Liver (tissue), 9 donors: ENCODE data around the gene ABCC1. TPM values are rescaled to one million over a fixed set of nuclear protein-coding genes. Genes with fewer than 3 reads are reported as not detected.

Source experiments
- DNase-seq: peaks from one replicate; pipeline ENCODE4 v3.0.0-alpha.2; 2017; ENCODE audit warnings: low spot score
- H3K27ac ChIP-seq, 2 donors: one replicate each; pipeline ENCODE4 v1.7.0; 2013; ENCODE audit warnings: inconsistent platforms in 2 of 2, low read length in 2 of 2, control low read depth in 1 of 2, low read depth in 1 of 2, mild to moderate bottlenecking in 1 of 2
- H3K27me3 ChIP-seq, 4 donors: one replicate each; pipeline versions ENCODE4 v1.6.1 to v1.7.0; 2013; ENCODE audit warnings: low read length in 3 of 4, inconsistent platforms in 1 of 4, mild to moderate bottlenecking in 1 of 4, moderate library complexity in 1 of 4; ENCODE audit not compliant: control insufficient read depth in 4 of 4, insufficient read depth in 4 of 4
- H3K36me3 ChIP-seq, 4 donors: one replicate each; pipeline versions ENCODE4 v1.6.1 to v1.7.0; 2013; ENCODE audit warnings: low read length in 3 of 4, mild to moderate bottlenecking in 3 of 4, low read depth in 1 of 4, moderate library complexity in 1 of 4; ENCODE audit not compliant: control insufficient read depth in 4 of 4, insufficient read depth in 3 of 4
- H3K4me1 ChIP-seq, 4 donors: one replicate each; pipeline versions ENCODE4 v1.6.1 to v1.7.0; 2013; ENCODE audit warnings: low read length in 3 of 4, mild to moderate bottlenecking in 3 of 4, moderate library complexity in 1 of 4; ENCODE audit not compliant: control insufficient read depth in 4 of 4, insufficient read depth in 4 of 4
- H3K4me3 ChIP-seq, 3 donors: one replicate each; pipeline versions ENCODE4 v1.6.1 to v1.7.0; 2013; ENCODE audit warnings: low read length in 3 of 3, control low read depth in 1 of 3, low read depth in 1 of 3, mild to moderate bottlenecking in 1 of 3
- H3K9ac ChIP-seq, 2 donors: one replicate each; pipeline ENCODE4 v1.7.0; 2013; ENCODE audit warnings: low read length in 2 of 2, mild to moderate bottlenecking in 2 of 2, moderate library complexity in 2 of 2, control low read depth in 1 of 2, low read depth in 1 of 2
- H3K9me3 ChIP-seq, 4 donors: one replicate each; pipeline versions ENCODE4 v1.6.1 to v1.7.0; 2013; ENCODE audit warnings: low read length in 3 of 4; ENCODE audit not compliant: control insufficient read depth in 4 of 4
- ATF3 ChIP-seq: IDR thresholded peaks from 2 replicates; pipeline ENCODE4 v1.6.1; 2016; ENCODE audit warnings: antibody characterized with exemption
- CTCF ChIP-seq: fragments of 150-350 bp; IDR thresholded peaks from 2 replicates; pipeline ENCODE4 v1.5.1; 2017; ENCODE audit warnings: improper control_type of control experiment, low read depth, low read length; ENCODE audit not compliant: missing input control
- EGR1 ChIP-seq, 2 donors: IDR thresholded peaks; 2 replicates each; pipeline ENCODE4 v1.6.1; 2016 to 2018; ENCODE audit warnings: antibody characterized with exemption in 2 of 2, low read depth in 2 of 2
- FOXA1 ChIP-seq: IDR thresholded peaks from 2 replicates; pipeline ENCODE4 v1.6.1; 2016; ENCODE audit warnings: antibody characterized with exemption
- FOXA2 ChIP-seq: IDR thresholded peaks from 2 replicates; pipeline ENCODE4 v1.6.1; 2016; ENCODE audit warnings: antibody characterized with exemption
- GABPA ChIP-seq, 2 donors: IDR thresholded peaks in 1 of 2; conservative IDR thresholded peaks in 1 of 2; 2 replicates each; pipeline ENCODE4 v1.6.1; 2016; ENCODE audit warnings: antibody characterized with exemption in 2 of 2, mild to moderate bottlenecking in 1 of 2, moderate library complexity in 1 of 2
- HNF4A ChIP-seq, 2 donors: conservative IDR thresholded peaks; 2 replicates each; pipeline ENCODE4 v1.6.1; 2016; ENCODE audit warnings: antibody characterized with exemption in 2 of 2, mild to moderate bottlenecking in 2 of 2
- HNF4G ChIP-seq: IDR thresholded peaks from 2 replicates; pipeline ENCODE4 v1.6.1; 2016; ENCODE audit warnings: antibody characterized with exemption
- JUND ChIP-seq, 2 donors: IDR thresholded peaks; 2 replicates each; pipeline ENCODE4 v1.6.1; 2016; ENCODE audit warnings: antibody characterized with exemption in 2 of 2
- MAX ChIP-seq: IDR thresholded peaks from 2 replicates; pipeline ENCODE4 v1.6.1; 2016; ENCODE audit warnings: antibody characterized with exemption
- NR2F2 ChIP-seq: IDR thresholded peaks from 2 replicates; pipeline ENCODE4 v1.6.1; 2016; ENCODE audit warnings: antibody characterized with exemption
- RAD21 ChIP-seq, 2 donors: IDR thresholded peaks; 2 replicates each; pipeline ENCODE4 v1.6.1; 2016; ENCODE audit warnings: antibody characterized with exemption in 2 of 2, mild to moderate bottlenecking in 2 of 2
- RXRA ChIP-seq, 2 donors: IDR thresholded peaks; 2 replicates each; pipeline ENCODE4 v1.6.1; 2017 to 2018; ENCODE audit warnings: antibody characterized with exemption in 2 of 2, mild to moderate bottlenecking in 1 of 2
- SP1 ChIP-seq: IDR thresholded peaks from 2 replicates; pipeline ENCODE4 v1.6.1; 2018; ENCODE audit warnings: antibody characterized with exemption, mild to moderate bottlenecking
- TAF1 ChIP-seq: conservative IDR thresholded peaks from 2 replicates; pipeline ENCODE4 v1.6.1; 2016; ENCODE audit warnings: antibody characterized with exemption, mild to moderate bottlenecking
- YY1 ChIP-seq: IDR thresholded peaks from 2 replicates; pipeline ENCODE4 v1.6.1; 2016; ENCODE audit warnings: antibody characterized with exemption, mild to moderate bottlenecking
- WGBS: extraction: QIAGEN DNeasy Blood & Tissue Kit; methylation state at CpG from one replicate; pipeline ENCODE4 v1.1.7; 2013; 5-methylcytosine and 5-hydroxymethylcytosine counted together
- polyA plus RNA-seq, 2 donors: library from polyadenylated mRNA; stranded (reverse) in 1 of 2; unstranded in 1 of 2; fragments of 200-250 nt in 1 of 2; fragments of >200 nt in 1 of 2; fragmentation: Nextera tagmentation in 1 of 2; extraction: Ambion mirVana in 1 of 2; gene quantifications; one replicate each; pipeline versions ENCODE4 v1.2.1 to v1.2.3, GENCODE V29; 2013 to 2015
- total RNA-seq, 2 donors: library from RNA; depleted of rRNA; stranded (reverse); fragments of >200 nt; gene quantifications; one replicate each; pipeline ENCODE4 v1.2.3, GENCODE V29; 2014
- TF ChIP-seq, protein P1 (sequence below): IDR thresholded peaks from 2 replicates; pipeline ENCODE4 v1.6.1; 2016; ENCODE audit warnings: antibody characterized with exemption, mild to moderate bottlenecking
- donor health status: healthy.
- donor health status: healthy.
- donor health status: healthy.
- donor health status: healthy.
- donor health status: healthy.

The ABCC1 gene
- 1 to 10 TPM; 6.9 to 7.7 TPM for total RNA-seq
- 1 to 10 TPM in 1 of 2 donors, under 1 TPM in 1; 0.85 to 1.6 TPM for polyA plus RNA-seq

- H3K9me3 ChIP-seq: no peaks in the 10 kb centered on the region
- peak within 1 kb of the TSS; percentile 38 to 65 for H3K27ac ChIP-seq
- peak within 1 kb of the TSS; percentile 10 to 71 (median 37) for H3K4me3 ChIP-seq
- no peaks in the 10 kb centered on the region for H3K36me3 ChIP-seq
- no peak for TF ChIP-seq FOXA2
- no peak for TF ChIP-seq GABPA (IDR thresholded peaks at IDR 0.05 in 1 of 2, conservative IDR thresholded peaks at IDR 0.05 in 1 of 2)
- no peak for TF ChIP-seq RAD21 (IDR thresholded peaks at IDR 0.05)
- no peak for TF ChIP-seq HNF4A (conservative IDR thresholded peaks at IDR 0.05)
- TF ChIP-seq NR2F2: no peak
- TF ChIP-seq TAF1: no peak
- no peak for TF ChIP-seq CTCF
- no peak for TF ChIP-seq JUND (IDR thresholded peaks at IDR 0.05)
- TF ChIP-seq SP1: no peak
- TF ChIP-seq YY1: no peak
- no peak for TF ChIP-seq FOXA1
- TF ChIP-seq, protein P1, sequence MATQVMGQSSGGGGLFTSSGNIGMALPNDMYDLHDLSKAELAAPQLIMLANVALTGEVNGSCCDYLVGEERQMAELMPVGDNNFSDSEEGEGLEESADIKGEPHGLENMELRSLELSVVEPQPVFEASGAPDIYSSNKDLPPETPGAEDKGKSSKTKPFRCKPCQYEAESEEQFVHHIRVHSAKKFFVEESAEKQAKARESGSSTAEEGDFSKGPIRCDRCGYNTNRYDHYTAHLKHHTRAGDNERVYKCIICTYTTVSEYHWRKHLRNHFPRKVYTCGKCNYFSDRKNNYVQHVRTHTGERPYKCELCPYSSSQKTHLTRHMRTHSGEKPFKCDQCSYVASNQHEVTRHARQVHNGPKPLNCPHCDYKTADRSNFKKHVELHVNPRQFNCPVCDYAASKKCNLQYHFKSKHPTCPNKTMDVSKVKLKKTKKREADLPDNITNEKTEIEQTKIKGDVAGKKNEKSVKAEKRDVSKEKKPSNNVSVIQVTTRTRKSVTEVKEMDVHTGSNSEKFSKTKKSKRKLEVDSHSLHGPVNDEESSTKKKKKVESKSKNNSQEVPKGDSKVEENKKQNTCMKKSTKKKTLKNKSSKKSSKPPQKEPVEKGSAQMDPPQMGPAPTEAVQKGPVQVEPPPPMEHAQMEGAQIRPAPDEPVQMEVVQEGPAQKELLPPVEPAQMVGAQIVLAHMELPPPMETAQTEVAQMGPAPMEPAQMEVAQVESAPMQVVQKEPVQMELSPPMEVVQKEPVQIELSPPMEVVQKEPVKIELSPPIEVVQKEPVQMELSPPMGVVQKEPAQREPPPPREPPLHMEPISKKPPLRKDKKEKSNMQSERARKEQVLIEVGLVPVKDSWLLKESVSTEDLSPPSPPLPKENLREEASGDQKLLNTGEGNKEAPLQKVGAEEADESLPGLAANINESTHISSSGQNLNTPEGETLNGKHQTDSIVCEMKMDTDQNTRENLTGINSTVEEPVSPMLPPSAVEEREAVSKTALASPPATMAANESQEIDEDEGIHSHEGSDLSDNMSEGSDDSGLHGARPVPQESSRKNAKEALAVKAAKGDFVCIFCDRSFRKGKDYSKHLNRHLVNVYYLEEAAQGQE: no peak
- TF ChIP-seq ATF3: no peak
- DNase-seq: peak; percentile 48
- 3% methylated on average over 105 of the region's 112 CpGs for WGBS
- peaks cover 0 to 4% (median 2%) of the 10 kb centered on the region in 4 donors for H3K4me1 ChIP-seq
- peaks cover 0 to 7% (median 2%) of the 10 kb centered on the region in 4 donors for H3K27me3 ChIP-seq
- peak within 1 kb of the TSS; percentile 5 to 21 for H3K9ac ChIP-seq
Observed at GRCh38 chr16:15949210-15950160, at the start of gene ABCC1. Gene ABCC1, plus strand, starts transcription at chr16:15949616. Its CDS starts 136 bp downstream, at chr16:15949752.

DNA sequence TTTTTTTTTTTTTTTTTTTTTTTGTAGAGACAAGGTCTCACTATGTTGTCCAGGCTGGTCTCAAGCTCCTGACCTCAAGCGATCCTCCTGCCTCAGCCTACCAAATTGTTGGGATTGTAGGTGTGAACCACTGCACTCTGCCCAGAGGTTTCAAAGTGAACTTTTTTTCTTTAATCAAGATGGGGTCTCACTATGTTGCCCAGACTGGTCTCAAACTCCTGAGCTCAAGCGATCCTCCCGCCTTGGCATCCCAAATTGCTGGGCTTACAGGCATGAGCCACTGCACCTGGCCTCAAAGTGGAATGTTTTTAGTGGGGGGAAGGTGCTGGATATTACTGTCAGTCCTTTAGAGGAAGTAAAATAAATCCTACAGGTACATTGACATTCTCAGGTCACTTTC, 49.1 kb upstream of the ABCC1 start:
- Histone ChIP-seq H3K9me3 (no peaks in the 10 kb centered on the region), H3K27ac (no peak overlapping the region), H3K4me3 (no peak overlapping the region), H3K36me3 (no peaks in the 10 kb centered on the region), H3K27me3 (no peaks in the 10 kb centered on the region), H3K4me1 (no peaks in the 10 kb centered on the region), H3K9ac (no peak overlapping the region)
- DNase-seq: no peak
- WGBS: 89% methylated on average over 3 of the region's 3 CpGs
- TF ChIP-seq RXRA (IDR thresholded peaks at IDR 0.05) (no peak), MAX (no peak), RAD21 (IDR thresholded peaks at IDR 0.05) (no peak), FOXA1 (no peak), GABPA (IDR thresholded peaks at IDR 0.05 in 1 of 2, conservative IDR thresholded peaks at IDR 0.05 in 1 of 2) (no peak), HNF4A (conservative IDR thresholded peaks at IDR 0.05) (no peak), FOXA2 (no peak), YY1 (no peak), EGR1 (IDR thresholded peaks at IDR 0.05; ENCODE audit: low read depth in 2 of 2) (no peak), HNF4G (no peak), ATF3 (no peak), SP1 (no peak), NR2F2 (no peak), CTCF (no peak), JUND (IDR thresholded peaks at IDR 0.05) (no peak)
- TF ChIP-seq, protein P1: no peak
